HepG2 (cell line): ENCODE data around the gene HTR3C. TPM values are rescaled to one million over a fixed set of nuclear protein-coding genes. Genes with fewer than 3 reads are reported as not detected.
A peak's percentile ranks its signal among the peaks of the same experiment; 100 is the strongest.

Experiments
- DZIP1 ChIP-seq: sonication (generic); formaldehyde crosslinking; IDR thresholded peaks from 2 replicates; pipeline ENCODE4 v1.5.0; 2020; ENCODE audit warnings: mild to moderate bottlenecking, missing genetic modification reagents
- FOXJ3 ChIP-seq: sonication (generic); formaldehyde crosslinking; IDR thresholded peaks from 2 replicates; pipeline ENCODE4 v1.4.0; 2020; ENCODE audit warnings: missing genetic modification reagents, mild to moderate bottlenecking, borderline replicate concordance
- MXD4 ChIP-seq: IDR thresholded peaks from 2 replicates; pipeline ENCODE4 v1.6.1; 2016; ENCODE audit warnings: mild to moderate bottlenecking, missing biosample characterization, missing genetic modification reagents
- SMYD3 ChIP-seq: sonication (generic); formaldehyde crosslinking; IDR thresholded peaks from 2 replicates; pipeline ENCODE4 v1.8.1; 2023; ENCODE audit warnings: mild to moderate bottlenecking, missing genetic modification reagents
- ZIK1 ChIP-seq: sonication (generic); formaldehyde crosslinking; IDR thresholded peaks from 2 replicates; pipeline ENCODE4 v1.5.0; 2020; ENCODE audit warnings: mild to moderate bottlenecking, low read depth, missing genetic modification reagents, borderline replicate concordance
- ZNF687 ChIP-seq: sonication (generic); formaldehyde crosslinking; IDR thresholded peaks from 2 replicates; pipeline ENCODE4 v1.5.1; 2020; ENCODE audit warnings: mild to moderate bottlenecking, missing genetic modification reagents, moderate library complexity
- polyA plus RNA-seq, 8 experiments: library from polyadenylated mRNA; depleted of rRNA in 3 of 8; stranded (reverse) in 7 of 8; unstranded in 1 of 8; fragments of >200 nt; fragmentation: Illumina TruSeq in 4 of 8; extraction: Trizol in 4 of 8; gene quantifications; 2 replicates each; pipeline versions ENCODE4 v1.2.1 to v1.2.3, GENCODE V29; 2011 to 2016; ENCODE audit warnings: low read depth in 4 of 8, missing spikeins in 1 of 8, mixed read lengths in 1 of 8; ENCODE audit not compliant: insufficient read depth in 1 of 8
- total RNA-seq, 5 experiments: library from RNA; depleted of rRNA; stranded (reverse); fragments of >200 nt; fragmentation: Illumina TruSeq; extraction: Trizol; gene quantifications; 2 replicates each; pipeline ENCODE4 v1.2.3, GENCODE V29; 2016; ENCODE audit warnings: low read depth in 1 of 5
- TF ChIP-seq, protein P1 (sequence below): sonication (generic); formaldehyde crosslinking; IDR thresholded peaks from 2 replicates; pipeline ENCODE4 v1.8.0; 2022; ENCODE audit warnings: missing genetic modification reagents, mild to moderate bottlenecking, moderate library complexity, borderline replicate concordance
- TF ChIP-seq, protein P2 (sequence below): sonication (generic); formaldehyde crosslinking; IDR thresholded peaks from 2 replicates; pipeline ENCODE4 v1.9.0; 2021; ENCODE audit warnings: missing genetic modification reagents, mild to moderate bottlenecking, borderline replicate concordance
- TF ChIP-seq, protein P3 (sequence below): sonication (generic); formaldehyde crosslinking; IDR thresholded peaks from 2 replicates; pipeline ENCODE4 v1.5.0; 2020; ENCODE audit warnings: missing genetic modification reagents

The HTR3C gene
- total and polyA plus RNA-seq, 2 of the 13 experiments (the other 11 are each of a cell fraction or from before 2014, with no cell fraction given), result not detected

- TF ChIP-seq, protein P1, sequence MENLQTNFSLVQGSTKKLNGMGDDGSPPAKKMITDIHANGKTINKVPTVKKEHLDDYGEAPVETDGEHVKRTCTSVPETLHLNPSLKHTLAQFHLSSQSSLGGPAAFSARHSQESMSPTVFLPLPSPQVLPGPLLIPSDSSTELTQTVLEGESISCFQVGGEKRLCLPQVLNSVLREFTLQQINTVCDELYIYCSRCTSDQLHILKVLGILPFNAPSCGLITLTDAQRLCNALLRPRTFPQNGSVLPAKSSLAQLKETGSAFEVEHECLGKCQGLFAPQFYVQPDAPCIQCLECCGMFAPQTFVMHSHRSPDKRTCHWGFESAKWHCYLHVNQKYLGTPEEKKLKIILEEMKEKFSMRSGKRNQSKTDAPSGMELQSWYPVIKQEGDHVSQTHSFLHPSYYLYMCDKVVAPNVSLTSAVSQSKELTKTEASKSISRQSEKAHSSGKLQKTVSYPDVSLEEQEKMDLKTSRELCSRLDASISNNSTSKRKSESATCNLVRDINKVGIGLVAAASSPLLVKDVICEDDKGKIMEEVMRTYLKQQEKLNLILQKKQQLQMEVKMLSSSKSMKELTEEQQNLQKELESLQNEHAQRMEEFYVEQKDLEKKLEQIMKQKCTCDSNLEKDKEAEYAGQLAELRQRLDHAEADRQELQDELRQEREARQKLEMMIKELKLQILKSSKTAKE (CRISPR knock-in tag), result peak; percentile 21; the same call in 1 of the 2 replicates
- TF ChIP-seq FOXJ3 (CRISPR knock-in tag) (peak; percentile 51; the same call in 1 of the 2 replicates), SMYD3 (peak; percentile 13; the same call in 1 of the 2 replicates), ZNF687 (CRISPR knock-in tag) (peak; percentile 90), DZIP1 (CRISPR knock-in tag) (no peak), MXD4 (peak; percentile 74), ZIK1 (0 out of 2 replicates have a peak, but pooled peaks have one; percentile 46)
- TF ChIP-seq, protein P2, sequence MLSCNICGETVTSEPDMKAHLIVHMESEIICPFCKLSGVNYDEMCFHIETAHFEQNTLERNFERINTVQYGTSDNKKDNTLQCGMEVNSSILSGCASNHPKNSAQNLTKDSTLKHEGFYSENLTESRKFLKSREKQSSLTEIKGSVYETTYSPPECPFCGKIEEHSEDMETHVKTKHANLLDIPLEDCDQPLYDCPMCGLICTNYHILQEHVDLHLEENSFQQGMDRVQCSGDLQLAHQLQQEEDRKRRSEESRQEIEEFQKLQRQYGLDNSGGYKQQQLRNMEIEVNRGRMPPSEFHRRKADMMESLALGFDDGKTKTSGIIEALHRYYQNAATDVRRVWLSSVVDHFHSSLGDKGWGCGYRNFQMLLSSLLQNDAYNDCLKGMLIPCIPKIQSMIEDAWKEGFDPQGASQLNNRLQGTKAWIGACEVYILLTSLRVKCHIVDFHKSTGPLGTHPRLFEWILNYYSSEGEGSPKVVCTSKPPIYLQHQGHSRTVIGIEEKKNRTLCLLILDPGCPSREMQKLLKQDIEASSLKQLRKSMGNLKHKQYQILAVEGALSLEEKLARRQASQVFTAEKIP (CRISPR knock-in tag), result no peak
- TF ChIP-seq, protein P3, sequence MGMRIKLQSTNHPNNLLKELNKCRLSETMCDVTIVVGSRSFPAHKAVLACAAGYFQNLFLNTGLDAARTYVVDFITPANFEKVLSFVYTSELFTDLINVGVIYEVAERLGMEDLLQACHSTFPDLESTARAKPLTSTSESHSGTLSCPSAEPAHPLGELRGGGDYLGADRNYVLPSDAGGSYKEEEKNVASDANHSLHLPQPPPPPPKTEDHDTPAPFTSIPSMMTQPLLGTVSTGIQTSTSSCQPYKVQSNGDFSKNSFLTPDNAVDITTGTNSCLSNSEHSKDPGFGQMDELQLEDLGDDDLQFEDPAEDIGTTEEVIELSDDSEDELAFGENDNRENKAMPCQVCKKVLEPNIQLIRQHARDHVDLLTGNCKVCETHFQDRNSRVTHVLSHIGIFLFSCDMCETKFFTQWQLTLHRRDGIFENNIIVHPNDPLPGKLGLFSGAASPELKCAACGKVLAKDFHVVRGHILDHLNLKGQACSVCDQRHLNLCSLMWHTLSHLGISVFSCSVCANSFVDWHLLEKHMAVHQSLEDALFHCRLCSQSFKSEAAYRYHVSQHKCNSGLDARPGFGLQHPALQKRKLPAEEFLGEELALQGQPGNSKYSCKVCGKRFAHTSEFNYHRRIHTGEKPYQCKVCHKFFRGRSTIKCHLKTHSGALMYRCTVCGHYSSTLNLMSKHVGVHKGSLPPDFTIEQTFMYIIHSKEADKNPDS, result peak; percentile 92; the same call in 1 of the 2 replicates
Measured at GRCh38 chr3:184017672-184018423, 35.0 kb upstream of the HTR3C start, which contains the start of gene ABCC5 (continued).
